NCI-H774 (cell line): ENCODE measurements around the gene COPS4.
"Not testable (repeated sequence)": the region's sequence is repeated elsewhere in the genome, so short reads cannot be mapped to it uniquely, and the experiment has no call there.

Experiments
- DNase-seq: peaks from one replicate; lab custom pipeline; 2025; lab: John Stamatoyannopoulos, UW

The COPS4 gene

GRCh38 chr4:83034630-83035494 is at the start of gene COPS4:
Gene COPS4 (plus strand): TSS chr4:83035183. CDS start chr4:83035225, 42 bp downstream.
- DNase-seq: peak; percentile 93

GRCh38 chr4:82987519-82987918 is 47.5 kb upstream of the COPS4 start:
- DNase-seq: not testable (repeated sequence)

GRCh38 chr4:82988323-82988832 is 46.6 kb upstream of the COPS4 start:
- DNase-seq: no peak

GRCh38 chr4:82989575-82990429 is 45.2 kb upstream of the COPS4 start:
- DNase-seq: no peak

GRCh38 chr4:82994834-82995233 is 40.1 kb upstream of the COPS4 start:
- DNase-seq: no peak

GRCh38 chr4:82998898-82999297 is 36.1 kb upstream of the COPS4 start:
- DNase-seq: no peak

GRCh38 chr4:83002329-83002728 is 32.7 kb upstream of the COPS4 start:
- DNase-seq: no peak

GRCh38 chr4:83003044-83003791 is 31.8 kb upstream of the COPS4 start:
- DNase-seq: not testable (repeated sequence)

- DNase-seq: no peak
Observed at GRCh38 chr4:83009529-83009928, 25.5 kb upstream of the COPS4 start.

GRCh38 chr4:83010111-83010521 is 24.9 kb upstream of the COPS4 start:
- no peak for DNase-seq

GRCh38 chr4:83010522-83011318 is 24.3 kb upstream of the COPS4 start, which contains the start of gene LIN54:
Gene LIN54 (minus strand): TSS chr4:83010823. CDS start chr4:82984844, 25,979 bp downstream.
- DNase-seq: peak; percentile 15

GRCh38 chr4:83011689-83012199 is 23.2 kb upstream of the COPS4 start:
- DNase-seq: no peak

- no peak for DNase-seq
Observed at GRCh38 chr4:83012200-83012686, 22.7 kb upstream of the COPS4 start.

- DNase-seq: peak; percentile 94
Observed at GRCh38 chr4:83012687-83013419, 22.1 kb upstream of the COPS4 start.

GRCh38 chr4:83013420-83013867 is 21.5 kb upstream of the COPS4 start:
- no peak for DNase-seq

- DNase-seq: no peak
Observed at GRCh38 chr4:83013902-83014301, 21.1 kb upstream of the COPS4 start.

- no peak for DNase-seq
Observed at GRCh38 chr4:83019794-83020494, 15.0 kb upstream of the COPS4 start.

GRCh38 chr4:83022724-83023450 is 12.1 kb upstream of the COPS4 start:
- no peak for DNase-seq
